SU-DHL-6 (cell line): ENCODE measurements around the gene FMO4.
"Not testable (repeated sequence)": the region's sequence is repeated elsewhere in the genome, so short reads cannot be mapped to it uniquely, and the experiment has no call there.

Experiments
- H2AFZ ChIP-seq: fragments of 200-600 bp; sonication (generic); 2 replicates; pipeline ENCODE4 v1.6.1; 2014; ENCODE audit warnings: low read depth, mild to moderate bottlenecking, moderate library complexity, mixed read lengths, antibody characterized with exemption, low read length; ENCODE audit not compliant: severe bottlenecking
- H3F3A ChIP-seq: fragments of 200-600 bp; shearing (Covaris generic); 2 replicates; pipeline ENCODE4 v1.6.0; 2016; ENCODE audit warnings: antibody characterized with exemption, mild to moderate bottlenecking; ENCODE audit not compliant: insufficient read depth
- H3K27ac ChIP-seq: fragments of 200-600 bp; sonication (generic); 2 replicates; pipeline ENCODE4 v1.5.1; 2016; ENCODE audit warnings: low read depth, mild to moderate bottlenecking, low read length, moderate library complexity, mixed read lengths
- H3K27me3 ChIP-seq: fragments of 200-600 bp; sonication (generic), shearing (Covaris generic); 2 replicates; pipeline ENCODE4 v1.6.0; 2014; ENCODE audit warnings: mild to moderate bottlenecking, low read length
- H3K36me3 ChIP-seq: fragments of 200-600 bp; sonication (generic); 2 replicates; pipeline ENCODE4 v1.6.1; 2014; ENCODE audit warnings: mild to moderate bottlenecking, low read length, mixed read lengths
- H3K4me2 ChIP-seq: fragments of 300-600, 200-600 bp; shearing (Covaris generic), sonication (generic); 2 replicates; pipeline ENCODE4 v1.6.0; 2014; ENCODE audit warnings: low read length, low read depth, mild to moderate bottlenecking; ENCODE audit not compliant: poor library complexity, severe bottlenecking
- H3K4me3 ChIP-seq: fragments of 200-600 bp; sonication (generic); 2 replicates; pipeline ENCODE4 v1.5.1; 2014; ENCODE audit warnings: antibody characterized with exemption, low read length, mild to moderate bottlenecking, mixed read lengths; ENCODE audit not compliant: insufficient read depth, poor library complexity, severe bottlenecking
- H3K79me2 ChIP-seq: fragments of 200-600 bp; sonication (generic); 2 replicates; pipeline ENCODE4 v1.6.1; 2014; ENCODE audit warnings: mild to moderate bottlenecking, low read length, moderate library complexity; ENCODE audit not compliant: insufficient read depth
- H3K9ac ChIP-seq: fragments of 200-600 bp; sonication (generic); 2 replicates; pipeline ENCODE4 v1.7.0; 2014; ENCODE audit warnings: mild to moderate bottlenecking, low read length
- H3K9me2 ChIP-seq: fragments of 200-600 bp; sonication (generic); replicated peaks from 2 replicates; pipeline ENCODE4 v1.6.1; 2014; ENCODE audit warnings: low read length; ENCODE audit not compliant: insufficient read depth
- H3K9me3 ChIP-seq: fragments of 200-600 bp; sonication (generic); 2 replicates; pipeline ENCODE4 v1.6.1; 2014; ENCODE audit warnings: low read length, mixed read lengths; ENCODE audit not compliant: insufficient read depth
- H4K20me1 ChIP-seq: fragments of 200-600 bp; sonication (generic); 2 replicates; pipeline ENCODE4 v1.6.1; 2014; ENCODE audit warnings: low read depth, mild to moderate bottlenecking, antibody characterized with exemption, low read length, moderate library complexity, mixed read lengths
- EZH2phosphoT487 ChIP-seq: fragments of 200-600 bp; sonication (generic), shearing (Covaris generic); conservative IDR thresholded peaks from 2 replicates; pipeline ENCODE4 v1.6.1; 2018; ENCODE audit warnings: mild to moderate bottlenecking, antibody characterized with exemption, low read length, moderate library complexity, mixed read lengths
- TF ChIP-seq, protein P1 (sequence below): fragments of 200-600 bp; sonication (generic); IDR thresholded peaks from one replicate; pipeline ENCODE4 v1.5.1; 2017; ENCODE audit warnings: antibody characterized with exemption, mild to moderate bottlenecking, low read length, moderate library complexity; ENCODE audit not compliant: insufficient read depth, poor library complexity, severe bottlenecking

The FMO4 gene

DNA sequence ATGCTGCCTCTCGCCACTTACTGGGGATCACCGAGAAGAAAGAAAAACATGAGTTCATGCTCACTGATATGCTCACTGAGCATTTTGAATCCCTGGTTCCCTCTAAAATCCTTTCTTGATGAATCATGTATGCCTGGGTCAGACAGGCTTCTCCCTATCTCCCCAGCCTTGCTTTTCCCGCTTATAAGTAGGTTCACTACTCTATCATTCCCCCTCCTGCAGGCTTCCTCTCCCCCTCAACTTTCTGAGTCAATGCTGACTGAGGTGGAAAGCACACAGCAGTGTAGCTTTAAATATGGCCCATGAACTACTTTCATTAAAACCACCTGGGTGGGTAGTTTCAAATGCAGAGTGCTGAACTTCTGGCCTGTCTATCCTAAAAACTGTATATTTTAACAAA is 41.7 kb downstream of the FMO4 start:
- Histone ChIP-seq H3K9me2 (no peaks in the 10 kb centered on the region), H3K4me2 (no peak overlapping the region), H3K36me3 (no peaks in the 10 kb centered on the region), H3F3A (no peaks in the 10 kb centered on the region), H3K9me3 (no peaks in the 10 kb centered on the region), H3K9ac (no peak overlapping the region), H4K20me1 (no peaks in the 10 kb centered on the region), H3K27ac (no peak overlapping the region), H3K4me3 (no peak overlapping the region), H3K27me3 (no peaks in the 10 kb centered on the region; the same call in 1 of the 2 replicates), H3K79me2 (no peaks in the 10 kb centered on the region), H2AFZ (no peak overlapping the region)
- no peak for TF ChIP-seq EZH2phosphoT487
- TF ChIP-seq, protein P1, sequence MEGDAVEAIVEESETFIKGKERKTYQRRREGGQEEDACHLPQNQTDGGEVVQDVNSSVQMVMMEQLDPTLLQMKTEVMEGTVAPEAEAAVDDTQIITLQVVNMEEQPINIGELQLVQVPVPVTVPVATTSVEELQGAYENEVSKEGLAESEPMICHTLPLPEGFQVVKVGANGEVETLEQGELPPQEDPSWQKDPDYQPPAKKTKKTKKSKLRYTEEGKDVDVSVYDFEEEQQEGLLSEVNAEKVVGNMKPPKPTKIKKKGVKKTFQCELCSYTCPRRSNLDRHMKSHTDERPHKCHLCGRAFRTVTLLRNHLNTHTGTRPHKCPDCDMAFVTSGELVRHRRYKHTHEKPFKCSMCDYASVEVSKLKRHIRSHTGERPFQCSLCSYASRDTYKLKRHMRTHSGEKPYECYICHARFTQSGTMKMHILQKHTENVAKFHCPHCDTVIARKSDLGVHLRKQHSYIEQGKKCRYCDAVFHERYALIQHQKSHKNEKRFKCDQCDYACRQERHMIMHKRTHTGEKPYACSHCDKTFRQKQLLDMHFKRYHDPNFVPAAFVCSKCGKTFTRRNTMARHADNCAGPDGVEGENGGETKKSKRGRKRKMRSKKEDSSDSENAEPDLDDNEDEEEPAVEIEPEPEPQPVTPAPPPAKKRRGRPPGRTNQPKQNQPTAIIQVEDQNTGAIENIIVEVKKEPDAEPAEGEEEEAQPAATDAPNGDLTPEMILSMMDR = no peak

DNA sequence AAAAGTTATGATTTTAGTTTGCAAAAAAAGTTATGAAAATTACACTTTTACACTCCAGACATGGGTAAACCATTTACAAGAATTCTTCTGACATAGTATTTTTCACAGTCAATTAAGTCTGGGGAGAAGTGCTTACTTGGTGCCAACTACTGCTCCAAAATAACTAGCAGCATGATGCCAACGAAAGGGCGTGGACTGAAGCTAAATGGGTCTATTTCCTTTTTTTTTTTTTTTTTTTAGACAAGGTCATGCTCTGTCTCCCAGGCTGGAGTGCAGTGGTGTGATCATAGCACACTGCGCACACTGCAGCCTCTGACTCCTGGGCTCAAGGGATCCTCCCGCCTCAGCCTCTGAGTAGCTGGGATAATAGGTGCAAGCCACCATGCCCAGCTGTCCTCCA is 43.2 kb downstream of the FMO4 start:
- no peak overlapping the region for H2AFZ ChIP-seq
- no peak for TF ChIP-seq EZH2phosphoT487

DNA sequence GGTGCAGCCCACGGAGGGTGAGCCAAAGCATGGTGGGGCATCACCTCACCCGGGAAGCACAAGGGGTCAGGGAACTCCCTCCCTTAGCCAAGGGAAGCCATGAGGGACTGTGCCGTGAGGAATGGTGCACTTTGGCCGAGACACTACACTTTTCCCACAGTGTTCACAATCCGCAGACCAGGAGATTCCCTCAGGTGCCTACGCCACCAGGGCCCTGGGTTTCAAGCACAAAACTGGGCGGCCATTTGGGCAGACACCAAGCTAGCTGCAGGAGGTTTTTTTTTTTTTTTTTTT is 45.3 kb downstream of the FMO4 start:
- not testable (repeated sequence) for H3K27me3 ChIP-seq, H3K9ac ChIP-seq, H3K9me3 ChIP-seq, H3K4me2 ChIP-seq, H2AFZ ChIP-seq, H3K9me2 ChIP-seq, H4K20me1 ChIP-seq, H3F3A ChIP-seq, H3K79me2 ChIP-seq, H3K27ac ChIP-seq, H3K36me3 ChIP-seq, H3K4me3 ChIP-seq

More for the DNA sequence above, 43.2 kb downstream of the FMO4 start:
- Histone ChIP-seq H3K9ac (no peak overlapping the region), H3K27ac (no peak overlapping the region), H3K9me3 (no peaks in the 10 kb centered on the region), H3K4me2 (no peak overlapping the region), H4K20me1 (no peaks in the 10 kb centered on the region), H3F3A (no peaks in the 10 kb centered on the region), H3K79me2 (no peaks in the 10 kb centered on the region), H3K4me3 (no peak overlapping the region), H3K27me3 (no peaks in the 10 kb centered on the region), H3K36me3 (no peaks in the 10 kb centered on the region), H3K9me2 (no peaks in the 10 kb centered on the region)

DNA sequence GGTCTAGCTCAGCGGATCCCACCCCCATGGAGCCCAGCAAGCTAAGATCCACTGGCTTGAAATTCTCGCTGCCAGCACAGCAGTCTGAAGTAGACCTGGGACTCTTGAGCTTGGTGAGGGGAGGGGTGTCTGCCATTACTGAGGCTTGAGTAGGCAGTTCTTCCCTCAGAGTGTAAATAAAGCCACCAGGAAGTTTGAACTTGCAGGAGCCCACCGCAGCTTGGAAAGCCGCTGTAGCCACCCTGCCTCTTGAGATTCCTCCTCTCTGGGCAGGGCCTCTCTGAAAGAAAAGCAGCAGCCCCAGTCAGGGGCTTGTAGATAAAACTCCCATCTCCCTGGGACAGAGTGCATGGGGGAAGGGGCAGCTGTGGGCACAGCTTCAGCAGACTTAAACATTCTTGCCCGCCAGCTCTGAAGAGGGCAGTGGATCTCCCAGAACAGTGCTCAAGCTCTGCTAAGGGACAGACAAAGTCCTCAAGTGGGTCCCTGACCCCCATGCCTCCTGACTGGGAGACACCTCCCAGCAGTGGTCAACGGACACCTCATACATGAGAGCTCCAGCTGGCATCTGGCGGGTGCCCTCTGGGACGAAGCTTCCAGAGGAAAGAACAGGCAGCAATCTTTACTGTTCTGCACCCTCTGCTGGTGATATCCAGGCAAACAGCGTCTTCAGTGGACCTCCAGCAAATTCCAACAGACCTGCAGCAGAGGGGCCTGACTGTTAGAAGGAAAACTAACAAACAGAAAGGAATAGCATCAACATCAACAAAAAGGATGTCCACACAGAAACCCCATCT is 45.9 kb downstream of the FMO4 start:
- not testable (repeated sequence) for H3K4me3 ChIP-seq, H3K36me3 ChIP-seq, H3K4me2 ChIP-seq, H3F3A ChIP-seq, H3K9me3 ChIP-seq, H2AFZ ChIP-seq, H3K27me3 ChIP-seq, H4K20me1 ChIP-seq, H3K9ac ChIP-seq, H3K9me2 ChIP-seq, H3K27ac ChIP-seq, H3K79me2 ChIP-seq

DNA sequence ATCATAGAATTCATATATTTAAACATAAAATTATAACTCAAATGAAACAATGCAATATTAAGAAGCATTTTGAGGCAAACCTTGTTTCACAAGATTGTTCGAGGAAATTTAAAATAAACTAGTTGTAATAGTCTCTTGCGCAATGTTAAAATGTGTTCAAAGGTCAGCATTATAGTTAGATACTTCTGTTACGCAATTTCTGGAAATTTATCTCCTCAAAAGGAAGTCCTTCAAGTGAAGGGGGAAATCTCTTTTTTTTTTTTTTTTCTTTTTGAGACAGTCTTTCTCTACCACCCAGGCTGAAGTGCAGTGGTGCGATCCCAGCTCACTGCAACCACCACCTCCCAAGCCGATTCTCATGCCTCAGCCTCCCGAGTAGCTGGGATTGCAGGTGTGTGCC is 52.1 kb downstream of the FMO4 start:
- no peak overlapping the region for H3K4me2 ChIP-seq
- H3K9me3 ChIP-seq = no peaks in the 10 kb centered on the region
- TF ChIP-seq, protein P1 = no peak
- no peak for TF ChIP-seq EZH2phosphoT487
- no peak overlapping the region for H3K27ac ChIP-seq
- H3K27me3 ChIP-seq = no peaks in the 10 kb centered on the region
- H3K9me2 ChIP-seq = no peaks in the 10 kb centered on the region
- no peak overlapping the region for H3K9ac ChIP-seq
- H3K79me2 ChIP-seq = no peaks in the 10 kb centered on the region
- H4K20me1 ChIP-seq = no peaks in the 10 kb centered on the region
- no peaks in the 10 kb centered on the region for H3K36me3 ChIP-seq
- H3K4me3 ChIP-seq = no peak overlapping the region
- H3F3A ChIP-seq = no peaks in the 10 kb centered on the region
- H2AFZ ChIP-seq = no peak overlapping the region
